Measurements from ENCODE around the gene SMAD3. TPM values are rescaled to one million over a fixed set of nuclear protein-coding genes. Genes with fewer than 3 reads are reported as not detected.

The SMAD3 gene
- total RNA-seq, 2 donors from 2014 or later, result 20.8 to 37.8 TPM

DNA sequence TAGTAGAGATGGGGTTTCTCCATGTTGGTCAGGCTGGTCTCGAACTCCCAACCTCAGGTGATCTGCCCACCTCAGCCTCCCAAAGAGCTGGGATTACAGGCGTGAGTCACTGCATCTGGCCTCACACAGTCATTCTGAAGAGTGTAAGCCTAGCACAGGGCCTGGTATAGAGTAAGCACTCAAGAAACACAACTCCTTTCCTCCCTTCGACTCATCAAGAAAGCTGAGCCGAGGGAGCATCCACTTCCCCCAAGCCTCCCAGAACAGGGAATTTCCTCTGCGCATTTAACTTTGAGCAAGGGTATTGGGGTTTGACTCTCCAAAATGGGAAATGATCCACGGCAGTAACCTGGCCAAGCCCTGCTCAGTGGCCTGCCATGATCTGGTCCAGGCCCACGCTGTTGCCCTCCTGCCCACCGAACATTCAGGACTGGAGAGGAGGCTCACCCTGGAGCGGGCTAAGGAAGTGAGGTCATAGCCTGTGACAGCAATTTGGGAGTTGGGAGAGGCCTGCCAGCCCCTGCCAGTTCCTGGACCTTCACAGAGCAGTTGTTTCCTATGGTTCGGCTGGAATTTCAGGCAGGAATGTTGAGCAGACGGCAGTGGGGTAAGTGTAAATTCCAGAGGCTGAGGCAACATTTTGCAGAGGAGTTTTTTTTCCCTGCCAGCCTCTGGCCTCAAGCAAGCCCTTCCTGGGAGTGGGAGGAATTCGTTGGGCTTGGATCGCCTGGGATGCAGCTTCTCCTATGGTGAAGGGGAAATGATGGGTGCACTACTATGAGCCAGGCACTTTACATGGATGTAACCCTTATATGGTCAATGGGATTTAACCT is 21.2 kb upstream of the SMAD3 start:
- no peak overlapping the region for H3K4me3 ChIP-seq
- peak overlapping the region in 1 of 2 donors; percentile 71 for H3K27ac ChIP-seq
- H3K27me3 ChIP-seq, result no peaks in the 10 kb centered on the region
- DNase-seq (ENCODE audit: low spot score), result no peak
- TF ChIP-seq, protein P1, sequence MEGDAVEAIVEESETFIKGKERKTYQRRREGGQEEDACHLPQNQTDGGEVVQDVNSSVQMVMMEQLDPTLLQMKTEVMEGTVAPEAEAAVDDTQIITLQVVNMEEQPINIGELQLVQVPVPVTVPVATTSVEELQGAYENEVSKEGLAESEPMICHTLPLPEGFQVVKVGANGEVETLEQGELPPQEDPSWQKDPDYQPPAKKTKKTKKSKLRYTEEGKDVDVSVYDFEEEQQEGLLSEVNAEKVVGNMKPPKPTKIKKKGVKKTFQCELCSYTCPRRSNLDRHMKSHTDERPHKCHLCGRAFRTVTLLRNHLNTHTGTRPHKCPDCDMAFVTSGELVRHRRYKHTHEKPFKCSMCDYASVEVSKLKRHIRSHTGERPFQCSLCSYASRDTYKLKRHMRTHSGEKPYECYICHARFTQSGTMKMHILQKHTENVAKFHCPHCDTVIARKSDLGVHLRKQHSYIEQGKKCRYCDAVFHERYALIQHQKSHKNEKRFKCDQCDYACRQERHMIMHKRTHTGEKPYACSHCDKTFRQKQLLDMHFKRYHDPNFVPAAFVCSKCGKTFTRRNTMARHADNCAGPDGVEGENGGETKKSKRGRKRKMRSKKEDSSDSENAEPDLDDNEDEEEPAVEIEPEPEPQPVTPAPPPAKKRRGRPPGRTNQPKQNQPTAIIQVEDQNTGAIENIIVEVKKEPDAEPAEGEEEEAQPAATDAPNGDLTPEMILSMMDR (IDR thresholded peaks at IDR 0.05), result no peak
- peaks cover 0 to 21% of the 10 kb centered on the region in 2 donors for H3K4me1 ChIP-seq
- no peaks in the 10 kb centered on the region for H3K9me3 ChIP-seq
- no peaks in the 10 kb centered on the region for H3K36me3 ChIP-seq

DNA sequence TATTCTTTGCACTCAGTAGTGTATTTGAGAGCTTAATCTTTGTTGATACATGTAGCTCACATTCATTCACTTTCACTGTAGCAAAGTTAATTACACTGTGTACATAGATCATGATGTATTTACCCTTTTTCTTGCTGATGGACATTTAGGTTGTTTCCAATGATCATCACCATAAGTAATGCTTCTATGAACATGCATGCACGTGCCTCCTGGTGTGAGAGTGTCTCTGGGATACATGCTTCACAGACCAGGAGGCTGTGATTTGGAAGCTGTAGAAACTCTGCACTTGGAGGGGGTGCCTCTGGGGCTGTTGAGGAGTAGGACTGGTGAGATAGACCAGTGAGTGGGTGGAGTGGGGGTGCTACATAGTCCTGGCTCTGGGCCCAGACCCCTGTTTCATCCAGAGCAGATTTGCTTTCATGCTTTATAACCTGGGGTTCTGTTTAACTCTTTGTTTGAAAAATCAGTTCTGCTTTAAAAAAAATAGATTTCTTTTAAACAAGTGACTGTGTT is 18.2 kb upstream of the SMAD3 start:
- Histone ChIP-seq H3K9me3 (no peaks in the 10 kb centered on the region), H3K36me3 (no peaks in the 10 kb centered on the region), H3K27ac (no peak overlapping the region), H3K27me3 (no peaks in the 10 kb centered on the region), H3K4me3 (no peak overlapping the region), H3K4me1 (peaks cover 0 to 49% of the 10 kb centered on the region in 2 donors)
- TF ChIP-seq, protein P1 (IDR thresholded peaks at IDR 0.05), result no peak
- DNase-seq (ENCODE audit: low spot score), result no peak

DNA sequence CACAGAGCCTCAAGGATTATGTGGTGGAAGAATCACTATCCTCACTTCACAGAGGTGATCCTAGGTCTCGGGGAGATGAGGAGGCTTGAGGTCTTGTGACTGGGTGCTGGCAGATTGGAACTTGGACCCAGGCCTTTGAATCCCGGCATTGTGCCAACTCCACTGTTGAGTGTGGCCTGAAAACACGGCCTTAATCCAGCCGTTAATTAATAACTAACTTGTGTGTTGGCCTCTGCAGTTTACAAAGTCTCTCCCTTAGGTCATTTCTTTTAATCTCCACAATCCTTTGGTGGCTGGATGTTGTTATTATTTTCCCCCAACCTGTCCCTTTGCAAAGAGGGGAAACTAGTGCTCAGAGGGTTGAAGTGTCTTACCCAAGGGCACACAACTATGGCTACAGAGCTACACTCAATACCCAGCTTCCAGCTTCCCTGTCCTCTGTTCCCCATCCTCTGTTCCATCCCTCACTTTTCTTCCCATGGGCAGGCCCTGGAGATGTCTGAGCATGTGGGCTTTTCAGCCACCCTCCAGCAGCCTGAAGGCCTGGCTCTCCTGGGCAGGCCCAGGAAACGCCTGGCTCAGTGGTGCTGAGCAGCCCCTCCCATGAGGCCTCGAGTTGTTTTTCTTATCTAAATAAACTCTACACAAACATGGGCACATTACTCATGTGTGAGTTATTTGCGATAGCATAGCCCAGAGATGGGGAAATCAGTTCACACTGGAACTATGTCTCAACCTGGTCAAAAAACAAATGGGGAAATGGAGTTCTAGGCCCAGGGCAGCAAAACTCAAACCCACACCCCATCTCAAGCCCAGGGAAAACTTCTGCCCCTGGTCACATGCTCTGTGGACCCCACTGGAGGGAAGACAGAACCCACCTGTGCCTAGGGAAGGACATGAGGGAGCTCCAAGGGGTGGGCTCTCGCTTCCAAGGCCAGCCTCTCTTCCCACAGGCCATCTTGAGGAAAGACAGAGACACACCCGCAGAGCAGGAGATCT is 16.8 kb upstream of the SMAD3 start:
- peaks cover 0 to 49% of the 10 kb centered on the region in 2 donors for H3K4me1 ChIP-seq
- DNase-seq (ENCODE audit: low spot score), result no peak

DNA sequence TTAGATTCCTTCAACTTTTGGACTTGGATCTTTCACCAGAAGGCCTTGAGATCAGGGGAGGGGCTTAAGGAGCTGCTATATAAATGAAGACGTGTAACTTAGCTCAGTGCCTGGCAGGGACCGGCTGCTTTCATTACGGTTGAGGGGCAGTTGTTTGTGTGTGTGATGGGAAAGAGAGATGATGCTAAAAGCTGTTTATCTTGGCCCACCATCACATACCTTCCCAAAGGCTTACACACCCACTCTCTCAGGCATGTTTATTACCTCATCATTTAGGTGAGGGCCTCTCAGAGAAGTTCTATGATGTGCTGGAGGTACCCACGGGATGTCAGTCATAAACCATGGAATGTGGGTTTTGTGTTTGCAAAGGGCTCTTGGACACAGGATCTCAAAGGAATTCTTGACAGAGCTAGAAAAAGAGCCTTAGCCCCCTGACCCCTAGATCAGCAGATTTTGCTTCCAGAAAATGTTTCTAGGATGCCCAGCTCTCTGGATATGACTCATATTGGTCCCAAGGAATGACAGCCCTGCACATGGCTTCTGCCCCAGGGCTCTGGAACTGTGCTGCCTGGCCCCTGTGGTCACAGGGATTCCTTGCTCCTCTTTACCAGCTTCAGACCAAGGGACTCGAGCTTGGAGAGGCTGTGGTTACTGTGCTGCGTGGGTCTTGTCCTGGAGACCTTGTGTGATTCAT is 15.9 kb upstream of the SMAD3 start:
- Histone ChIP-seq H3K27me3 (no peaks in the 10 kb centered on the region), H3K4me1 (peaks cover 0 to 44% of the 10 kb centered on the region in 2 donors), H3K9me3 (no peaks in the 10 kb centered on the region), H3K27ac (peak overlapping the region; percentile 27 to 60), H3K4me3 (no peak overlapping the region), H3K36me3 (no peaks in the 10 kb centered on the region)
- TF ChIP-seq, protein P1 (IDR thresholded peaks at IDR 0.05), result no peak
- DNase-seq (ENCODE audit: low spot score), result no peak

More for the DNA sequence above, 16.8 kb upstream of the SMAD3 start:
- Histone ChIP-seq H3K27ac (peak overlapping the region; percentile 23 to 60), H3K9me3 (no peaks in the 10 kb centered on the region), H3K27me3 (no peaks in the 10 kb centered on the region), H3K4me3 (no peak overlapping the region), H3K36me3 (no peaks in the 10 kb centered on the region)
- TF ChIP-seq, protein P1 (IDR thresholded peaks at IDR 0.05), result no peak

DNA sequence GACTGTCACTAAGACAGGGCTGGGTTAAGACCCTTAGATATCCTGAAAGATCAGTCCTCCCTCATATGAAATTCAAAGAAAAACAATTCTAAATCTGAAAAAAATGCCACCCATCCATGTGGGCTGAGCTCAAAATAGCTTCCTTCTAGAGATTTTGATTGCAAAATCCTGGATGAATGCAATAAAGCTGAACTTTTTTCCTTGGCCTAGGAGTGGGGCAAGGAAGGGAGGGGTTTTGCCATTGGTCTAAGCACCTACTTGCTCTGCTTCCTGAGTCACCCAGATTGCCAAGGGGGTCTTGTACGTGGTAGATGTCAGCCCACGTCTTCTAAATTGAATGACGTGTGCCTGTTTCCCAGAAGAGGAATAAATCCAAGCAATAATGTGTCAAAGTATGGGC is 15.3 kb upstream of the SMAD3 start:
- Histone ChIP-seq H3K9me3 (no peaks in the 10 kb centered on the region), H3K4me1 (peaks cover 0 to 42% of the 10 kb centered on the region in 2 donors), H3K4me3 (no peak overlapping the region), H3K27me3 (no peaks in the 10 kb centered on the region), H3K27ac (peak overlapping the region; percentile 27 to 60), H3K36me3 (no peaks in the 10 kb centered on the region)
- TF ChIP-seq, protein P1 (IDR thresholded peaks at IDR 0.05), result no peak
- DNase-seq (ENCODE audit: low spot score), result no peak

Measured in right atrium auricular region (tissue), 2 donors.